Testis (tissue), 3 donors: ENCODE measurements around the gene MIPEP. TPM values are rescaled to one million over a fixed set of nuclear protein-coding genes. Genes with fewer than 3 reads are reported as not detected.
"Not testable (repeated sequence)": the region's sequence is repeated elsewhere in the genome, so short reads cannot be mapped to it uniquely, and the experiment has no call there.

Source experiments
- DNase-seq: peaks from one replicate; pipeline ENCODE4 v3.0.0-alpha.2; 2019
- H3K27ac ChIP-seq, 2 donors: fragments of 200-600 bp; sonication (generic); one replicate each; pipeline ENCODE4 v1.5.1; 2019
- H3K27me3 ChIP-seq: fragments of 200-600 bp; sonication (generic); one replicate; pipeline ENCODE4 v1.5.1; 2019
- H3K36me3 ChIP-seq: fragments of 200-600 bp; sonication (generic); one replicate; pipeline ENCODE4 v1.5.1; 2017; ENCODE audit warnings: low read depth; ENCODE audit errors: missing control alignments
- H3K4me1 ChIP-seq: fragments of 200-600 bp; sonication (generic); one replicate; pipeline ENCODE4 v1.5.1; 2019
- H3K4me3 ChIP-seq, 2 donors: fragments of 200-600 bp; sonication (generic); one replicate each; pipeline ENCODE4 v1.5.1; 2017 to 2019
- H3K9me3 ChIP-seq: fragments of 200-600 bp; sonication (generic); one replicate; pipeline ENCODE4 v1.5.1; 2017
- CTCF ChIP-seq, 3 experiments: fragments of 450-650 bp in 2 of 3; fragments of 200-600 bp in 1 of 3; sonication (generic) in 1 of 3; IDR thresholded peaks; one replicate each; pipeline ENCODE4 v1.5.1; 2016 to 2019; ENCODE audit warnings: antibody characterized with exemption in 3 of 3, mild to moderate bottlenecking in 2 of 3, moderate library complexity in 1 of 3
- POLR2A ChIP-seq: fragments of 450-650 bp; IDR thresholded peaks from one replicate; pipeline ENCODE4 v1.6.1; 2017; ENCODE audit warnings: antibody characterized with exemption, mild to moderate bottlenecking, moderate library complexity
- WGBS, 2 donors: methylation state at CpG; one replicate each; pipeline ENCODE4 v1.1.5; 2018; 5-methylcytosine and 5-hydroxymethylcytosine counted together
- intact Hi-C: fragments of 100-400 bp; cut with DNase I; formaldehyde crosslinking; loops from one replicate; pipeline ENCODE4 v1.15.1; 2023; ENCODE audit warnings: low total_unique reads
- polyA plus RNA-seq: library from polyadenylated mRNA; stranded (reverse); fragments of 350-450 nt; fragmentation: Illumina TruSeq; extraction: RNeasy Lipid Tissue Mini Kit (QIAGEN cat#74804); gene quantifications from one replicate; pipeline ENCODE4 v1.2.3, GENCODE V29; 2014; ENCODE audit warnings: low read depth, low replicate concordance; ENCODE audit not compliant: insufficient read depth
- total RNA-seq, 2 donors: library from RNA; depleted of rRNA; stranded (reverse); fragments of >200 nt; gene quantifications; one replicate each; pipeline ENCODE4 v1.2.3, GENCODE V29; 2016

Gene MIPEP
- total and polyA plus RNA-seq, 3 donors from 2014 or later = 25.7 to 29.4 (median 27.6) TPM

GRCh38 chr13:23748109-23748990 is 140.8 kb downstream of the MIPEP start:
- intact Hi-C loops = no loop called here
- no peak for TF ChIP-seq POLR2A
- no peak for TF ChIP-seq CTCF (IDR thresholded peaks at IDR 0.05)
- Histone ChIP-seq H3K4me1 (no peaks in the 10 kb centered on the region), H3K4me3 (no peak overlapping the region), H3K27ac (no peak overlapping the region), H3K27me3 (no peaks in the 10 kb centered on the region), H3K36me3 (no peaks in the 10 kb centered on the region), H3K9me3 (no peaks in the 10 kb centered on the region)
- 88 to 89% methylated on average over 7 of the region's 7 CpGs for WGBS, 2 donors
- no peak for DNase-seq

- DNase-seq, H3K4me1 ChIP-seq, H3K36me3 ChIP-seq, H3K4me3 ChIP-seq, H3K27me3 ChIP-seq, H3K9me3 ChIP-seq, H3K27ac ChIP-seq, intact Hi-C loops: not testable (repeated sequence)
- WGBS, 2 donors = 96 to 98% methylated on average over 4 to 5 of the region's 5 CpGs
These were observed 143.1 kb downstream of the MIPEP start for GRCh38 chr13:23746141-23746540.

- no peaks in the 10 kb centered on the region for H3K27me3 ChIP-seq
- no peak for DNase-seq
- H3K27ac ChIP-seq = no peak overlapping the region
- no peaks in the 10 kb centered on the region for H3K36me3 ChIP-seq
- H3K4me1 ChIP-seq = no peaks in the 10 kb centered on the region
- no peak for TF ChIP-seq CTCF (IDR thresholded peaks at IDR 0.05)
- TF ChIP-seq POLR2A = no peak
- no peak overlapping the region for H3K4me3 ChIP-seq
- no peaks in the 10 kb centered on the region for H3K9me3 ChIP-seq
- intact Hi-C loops = no loop called here
These were observed 144.9 kb downstream of the MIPEP start for GRCh38 chr13:23744315-23744714.

- DNase-seq = no peak
- H3K4me1 ChIP-seq = no peaks in the 10 kb centered on the region
- no peak overlapping the region for H3K4me3 ChIP-seq
- H3K27ac ChIP-seq = no peak overlapping the region
- H3K27me3 ChIP-seq = no peaks in the 10 kb centered on the region
- no peaks in the 10 kb centered on the region for H3K36me3 ChIP-seq
- intact Hi-C loops = no loop called here
- no peak for TF ChIP-seq POLR2A
- no peak for TF ChIP-seq CTCF (IDR thresholded peaks at IDR 0.05)
- WGBS, 2 donors = 55 to 60% methylated on average over 8 of the region's 8 CpGs
- no peaks in the 10 kb centered on the region for H3K9me3 ChIP-seq
These were observed 145.7 kb downstream of the MIPEP start for GRCh38 chr13:23743278-23744076.

GRCh38 chr13:23741879-23742510 is 147.2 kb downstream of the MIPEP start:
- Histone ChIP-seq H3K9me3 (no peaks in the 10 kb centered on the region), H3K4me3 (no peak overlapping the region), H3K4me1 (no peaks in the 10 kb centered on the region), H3K27me3 (no peaks in the 10 kb centered on the region), H3K27ac (no peak overlapping the region), H3K36me3 (no peaks in the 10 kb centered on the region)
- intact Hi-C loops = no loop called here
- TF ChIP-seq POLR2A = no peak
- peak in 2 of 3 experiments; percentile 3 to 45 for TF ChIP-seq CTCF (IDR thresholded peaks at IDR 0.05)
- WGBS, 2 donors = 84 to 86% methylated on average over 4 of the region's 4 CpGs
- no peak for DNase-seq
